Gastroesophageal sphincter (tissue), 3 donors: ENCODE measurements around the gene COL25A1.

Source experiments
- CTCF ChIP-seq, 4 experiments: fragments of 200-600 bp in 2 of 4; fragments of 450-650 bp in 2 of 4; sonication (generic) in 1 of 4; IDR thresholded peaks; one replicate each; pipeline ENCODE4 v1.5.1; 2017 to 2019; ENCODE audit warnings: antibody characterized with exemption in 4 of 4, mild to moderate bottlenecking in 2 of 4, moderate library complexity in 2 of 4
- POLR2A ChIP-seq, 2 donors: fragments of 450-650 bp; IDR thresholded peaks; one replicate each; pipeline ENCODE4 v1.6.1; 2017; ENCODE audit warnings: antibody characterized with exemption in 2 of 2, mild to moderate bottlenecking in 2 of 2, moderate library complexity in 1 of 2

- TF ChIP-seq CTCF (IDR thresholded peaks at IDR 0.05) (no peak), POLR2A (IDR thresholded peaks at IDR 0.05) (no peak)
These were observed 515.4 kb downstream of the COL25A1 start for GRCh38 chr4:108787106-108787505.
